ENCODE data around the gene SRP68.

The SRP68 gene

GRCh38 chr17:76072148-76072858, at the start of gene SRP68:
Gene SRP68 (minus strand): TSS chr17:76072517. CDS start chr17:76072491, 26 bp downstream.
- DNase-seq: peak; percentile 79

- peak; percentile 35 for DNase-seq
Measured at GRCh38 chr17:76121932-76122430, 49.7 kb upstream of the SRP68 start.

- no peak for DNase-seq
Measured at GRCh38 chr17:76120658-76121008, 48.3 kb upstream of the SRP68 start.

GRCh38 chr17:76119409-76120371, 47.4 kb upstream of the SRP68 start:
- DNase-seq: no peak

- DNase-seq: no peak
Measured at GRCh38 chr17:76115138-76115754, 42.9 kb upstream of the SRP68 start.

GRCh38 chr17:76111956-76112355, 39.6 kb upstream of the SRP68 start:
- no peak for DNase-seq

GRCh38 chr17:76107509-76107908, 35.2 kb upstream of the SRP68 start:
- DNase-seq: no peak

GRCh38 chr17:76106703-76107102, 34.4 kb upstream of the SRP68 start:
- no peak for DNase-seq

GRCh38 chr17:76104896-76105231, 32.5 kb upstream of the SRP68 start:
- no peak for DNase-seq

- DNase-seq: no peak
Measured at GRCh38 chr17:76104140-76104895, 32.0 kb upstream of the SRP68 start.

GRCh38 chr17:76103274-76104139, 31.2 kb upstream of the SRP68 start, which contains the start of gene EXOC7:
Gene EXOC7 (minus strand): TSS chr17:76103787. CDS start chr17:76103692, 95 bp downstream.
- peak; percentile 92 for DNase-seq

- no peak for DNase-seq
Measured at GRCh38 chr17:76102944-76103273, 30.6 kb upstream of the SRP68 start.

GRCh38 chr17:76097716-76098295, 25.5 kb upstream of the SRP68 start:
- no peak for DNase-seq

- no peak for DNase-seq
Measured at GRCh38 chr17:76095943-76096342, 23.6 kb upstream of the SRP68 start.

- DNase-seq: no peak
Measured at GRCh38 chr17:76094046-76094445, 21.7 kb upstream of the SRP68 start.

- DNase-seq: no peak
Measured at GRCh38 chr17:76092526-76093413, 20.5 kb upstream of the SRP68 start.

GRCh38 chr17:76091526-76092286, 19.4 kb upstream of the SRP68 start:
- DNase-seq: no peak

GRCh38 chr17:76090517-76091129, 18.3 kb upstream of the SRP68 start:
- DNase-seq: no peak
